ENCODE measurements around the gene THOC5. TPM values are rescaled to one million over a fixed set of nuclear protein-coding genes. Genes with fewer than 3 reads are reported as not detected.

The THOC5 gene
- total RNA-seq, 1 experiment from 2014 or later: 80.6 TPM

DNA sequence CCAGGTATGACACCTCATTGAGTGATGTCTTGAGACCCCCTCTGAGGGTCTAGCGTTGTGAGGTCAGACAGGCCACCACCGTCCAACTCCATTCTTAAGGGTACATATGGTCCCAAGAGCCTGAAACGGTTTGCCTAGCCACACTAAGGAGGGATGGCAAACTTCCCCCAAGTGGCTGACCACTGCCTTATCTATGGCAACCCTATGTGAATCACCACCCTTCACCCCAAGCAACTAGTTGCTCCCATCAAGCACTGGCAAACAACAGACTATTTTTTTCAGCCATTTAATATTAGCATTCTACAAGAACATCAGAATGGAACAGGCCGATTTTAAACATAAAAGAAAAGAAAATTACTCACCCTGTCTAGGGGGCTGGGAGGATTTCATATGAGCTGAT, 22.8 kb downstream of the THOC5 start:
- BruUV-seq (replicated peaks): no TSS peak
- Histone ChIP-seq H3K27me3 (ENCODE audit: insufficient read depth, low read length) (no peaks in the 10 kb centered on the region), H3K4me1 (ENCODE audit: control insufficient read depth in 1 of 2, insufficient read depth in 2 of 2, low read length in 2 of 2) (no peaks in the 10 kb centered on the region), H3K27ac (ENCODE audit: low read depth, low read length) (no peak overlapping the region), H3K79me2 (ENCODE audit: insufficient read depth, low read length) (no peaks in the 10 kb centered on the region), H4K20me1 (ENCODE audit: insufficient read depth) (no peaks in the 10 kb centered on the region), H3K4me2 (ENCODE audit: low read length) (no peak overlapping the region), H3K9me3 (ENCODE audit: control insufficient read depth in 1 of 2, insufficient read depth in 1 of 2, low read depth in 1 of 2, low read length in 2 of 2) (no peaks in the 10 kb centered on the region), H3K9me2 (ENCODE audit: insufficient read depth) (no peaks in the 10 kb centered on the region), H3K36me3 (ENCODE audit: control insufficient read depth in 1 of 2, insufficient read depth in 2 of 2, low read length in 2 of 2) (peaks cover 56 to 66% of the 10 kb centered on the region in 2 experiments), H2AFZ (ENCODE audit: low read depth, low read length, poor library complexity, severe bottlenecking) (no peak overlapping the region), H3K9ac (ENCODE audit: low read length) (no peak overlapping the region), H3K4me3 (replicated peaks in 1 of 2; ENCODE audit: low read depth in 1 of 2, low read length in 2 of 2) (no peak overlapping the region)
- RAD21 ChIA-PET (ENCODE audit: low non-redundant PET in 1 of 2, low total read pairs in 2 of 2, uncharacterized antibody in 2 of 2, unreplicated experiment in 2 of 2): no interaction called here
- DNase-seq (ENCODE audit: low read depth, low spot score) (no peak), ATAC-seq (no peak)
- intact Hi-C loops (cut with micrococcal nuclease): no loop called here
- POLR2A ChIA-PET: no interaction called here
- CTCF ChIA-PET: no interaction called here
- TF ChIP-seq ZFX (IDR thresholded peaks at IDR 0.05) (no peak), SP1 (IDR thresholded peaks at IDR 0.05; ENCODE audit: low read depth) (no peak), POLR2A (IDR thresholded peaks at IDR 0.05; ENCODE audit: borderline replicate concordance, extremely low read depth, insufficient read depth, insufficient read length) (no peak), SIN3A (IDR thresholded peaks at IDR 0.05; ENCODE audit: low read depth) (no peak), ZNF274 (IDR thresholded peaks at IDR 0.05; ENCODE audit: low read depth, low read length) (no peak), EGR1 (IDR thresholded peaks at IDR 0.05; ENCODE audit: low read depth) (no peak), FOSL1 (IDR thresholded peaks at IDR 0.05; ENCODE audit: low read depth) (no peak), SRF (IDR thresholded peaks at IDR 0.05; ENCODE audit: low read depth) (no peak), JUND (IDR thresholded peaks at IDR 0.05) (no peak), EZH2 (IDR thresholded peaks at IDR 0.05) (no peak)
- TF ChIP-seq, protein P1, sequence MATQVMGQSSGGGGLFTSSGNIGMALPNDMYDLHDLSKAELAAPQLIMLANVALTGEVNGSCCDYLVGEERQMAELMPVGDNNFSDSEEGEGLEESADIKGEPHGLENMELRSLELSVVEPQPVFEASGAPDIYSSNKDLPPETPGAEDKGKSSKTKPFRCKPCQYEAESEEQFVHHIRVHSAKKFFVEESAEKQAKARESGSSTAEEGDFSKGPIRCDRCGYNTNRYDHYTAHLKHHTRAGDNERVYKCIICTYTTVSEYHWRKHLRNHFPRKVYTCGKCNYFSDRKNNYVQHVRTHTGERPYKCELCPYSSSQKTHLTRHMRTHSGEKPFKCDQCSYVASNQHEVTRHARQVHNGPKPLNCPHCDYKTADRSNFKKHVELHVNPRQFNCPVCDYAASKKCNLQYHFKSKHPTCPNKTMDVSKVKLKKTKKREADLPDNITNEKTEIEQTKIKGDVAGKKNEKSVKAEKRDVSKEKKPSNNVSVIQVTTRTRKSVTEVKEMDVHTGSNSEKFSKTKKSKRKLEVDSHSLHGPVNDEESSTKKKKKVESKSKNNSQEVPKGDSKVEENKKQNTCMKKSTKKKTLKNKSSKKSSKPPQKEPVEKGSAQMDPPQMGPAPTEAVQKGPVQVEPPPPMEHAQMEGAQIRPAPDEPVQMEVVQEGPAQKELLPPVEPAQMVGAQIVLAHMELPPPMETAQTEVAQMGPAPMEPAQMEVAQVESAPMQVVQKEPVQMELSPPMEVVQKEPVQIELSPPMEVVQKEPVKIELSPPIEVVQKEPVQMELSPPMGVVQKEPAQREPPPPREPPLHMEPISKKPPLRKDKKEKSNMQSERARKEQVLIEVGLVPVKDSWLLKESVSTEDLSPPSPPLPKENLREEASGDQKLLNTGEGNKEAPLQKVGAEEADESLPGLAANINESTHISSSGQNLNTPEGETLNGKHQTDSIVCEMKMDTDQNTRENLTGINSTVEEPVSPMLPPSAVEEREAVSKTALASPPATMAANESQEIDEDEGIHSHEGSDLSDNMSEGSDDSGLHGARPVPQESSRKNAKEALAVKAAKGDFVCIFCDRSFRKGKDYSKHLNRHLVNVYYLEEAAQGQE (IDR thresholded peaks at IDR 0.05; ENCODE audit: low read depth): no peak
- TF ChIP-seq, protein P2, sequence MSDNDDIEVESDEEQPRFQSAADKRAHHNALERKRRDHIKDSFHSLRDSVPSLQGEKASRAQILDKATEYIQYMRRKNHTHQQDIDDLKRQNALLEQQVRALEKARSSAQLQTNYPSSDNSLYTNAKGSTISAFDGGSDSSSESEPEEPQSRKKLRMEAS (IDR thresholded peaks at IDR 0.05): no peak
- TF ChIP-seq, protein P3, sequence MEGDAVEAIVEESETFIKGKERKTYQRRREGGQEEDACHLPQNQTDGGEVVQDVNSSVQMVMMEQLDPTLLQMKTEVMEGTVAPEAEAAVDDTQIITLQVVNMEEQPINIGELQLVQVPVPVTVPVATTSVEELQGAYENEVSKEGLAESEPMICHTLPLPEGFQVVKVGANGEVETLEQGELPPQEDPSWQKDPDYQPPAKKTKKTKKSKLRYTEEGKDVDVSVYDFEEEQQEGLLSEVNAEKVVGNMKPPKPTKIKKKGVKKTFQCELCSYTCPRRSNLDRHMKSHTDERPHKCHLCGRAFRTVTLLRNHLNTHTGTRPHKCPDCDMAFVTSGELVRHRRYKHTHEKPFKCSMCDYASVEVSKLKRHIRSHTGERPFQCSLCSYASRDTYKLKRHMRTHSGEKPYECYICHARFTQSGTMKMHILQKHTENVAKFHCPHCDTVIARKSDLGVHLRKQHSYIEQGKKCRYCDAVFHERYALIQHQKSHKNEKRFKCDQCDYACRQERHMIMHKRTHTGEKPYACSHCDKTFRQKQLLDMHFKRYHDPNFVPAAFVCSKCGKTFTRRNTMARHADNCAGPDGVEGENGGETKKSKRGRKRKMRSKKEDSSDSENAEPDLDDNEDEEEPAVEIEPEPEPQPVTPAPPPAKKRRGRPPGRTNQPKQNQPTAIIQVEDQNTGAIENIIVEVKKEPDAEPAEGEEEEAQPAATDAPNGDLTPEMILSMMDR (IDR thresholded peaks at IDR 0.05 in 2 of 3, conservative IDR thresholded peaks at IDR 0.05 in 1 of 3; ENCODE audit: borderline replicate concordance in 1 of 3, insufficient read depth in 1 of 3, low read depth in 2 of 3, low read length in 2 of 3): no peak
- TF ChIP-seq, protein P4, sequence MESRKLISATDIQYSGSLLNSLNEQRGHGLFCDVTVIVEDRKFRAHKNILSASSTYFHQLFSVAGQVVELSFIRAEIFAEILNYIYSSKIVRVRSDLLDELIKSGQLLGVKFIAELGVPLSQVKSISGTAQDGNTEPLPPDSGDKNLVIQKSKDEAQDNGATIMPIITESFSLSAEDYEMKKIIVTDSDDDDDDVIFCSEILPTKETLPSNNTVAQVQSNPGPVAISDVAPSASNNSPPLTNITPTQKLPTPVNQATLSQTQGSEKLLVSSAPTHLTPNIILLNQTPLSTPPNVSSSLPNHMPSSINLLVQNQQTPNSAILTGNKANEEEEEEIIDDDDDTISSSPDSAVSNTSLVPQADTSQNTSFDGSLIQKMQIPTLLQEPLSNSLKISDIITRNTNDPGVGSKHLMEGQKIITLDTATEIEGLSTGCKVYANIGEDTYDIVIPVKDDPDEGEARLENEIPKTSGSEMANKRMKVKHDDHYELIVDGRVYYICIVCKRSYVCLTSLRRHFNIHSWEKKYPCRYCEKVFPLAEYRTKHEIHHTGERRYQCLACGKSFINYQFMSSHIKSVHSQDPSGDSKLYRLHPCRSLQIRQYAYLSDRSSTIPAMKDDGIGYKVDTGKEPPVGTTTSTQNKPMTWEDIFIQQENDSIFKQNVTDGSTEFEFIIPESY (IDR thresholded peaks at IDR 0.05; ENCODE audit: extremely low read depth, insufficient replicate concordance, low read length): no peak
- TF ChIP-seq, protein P5, sequence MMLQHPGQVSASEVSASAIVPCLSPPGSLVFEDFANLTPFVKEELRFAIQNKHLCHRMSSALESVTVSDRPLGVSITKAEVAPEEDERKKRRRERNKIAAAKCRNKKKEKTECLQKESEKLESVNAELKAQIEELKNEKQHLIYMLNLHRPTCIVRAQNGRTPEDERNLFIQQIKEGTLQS (IDR thresholded peaks at IDR 0.05): no peak

Data from HCT116 (cell line).